ENCODE measurements around the gene GPR153.

- TF ChIP-seq POLR2A (IDR thresholded peaks at IDR 0.05) (no peak), CTCF (IDR thresholded peaks at IDR 0.05) (no peak)
These were observed 24.4 kb upstream of the GPR153 start for GRCh38 chr1:6285336-6285735.
